ENCODE measurements around the gene LCE1F. TPM values are rescaled to one million over a fixed set of nuclear protein-coding genes. Genes with fewer than 3 reads are reported as not detected.

LCE1F gene
- total RNA-seq, 4 donors from 2014 or later: not detected

DNA sequence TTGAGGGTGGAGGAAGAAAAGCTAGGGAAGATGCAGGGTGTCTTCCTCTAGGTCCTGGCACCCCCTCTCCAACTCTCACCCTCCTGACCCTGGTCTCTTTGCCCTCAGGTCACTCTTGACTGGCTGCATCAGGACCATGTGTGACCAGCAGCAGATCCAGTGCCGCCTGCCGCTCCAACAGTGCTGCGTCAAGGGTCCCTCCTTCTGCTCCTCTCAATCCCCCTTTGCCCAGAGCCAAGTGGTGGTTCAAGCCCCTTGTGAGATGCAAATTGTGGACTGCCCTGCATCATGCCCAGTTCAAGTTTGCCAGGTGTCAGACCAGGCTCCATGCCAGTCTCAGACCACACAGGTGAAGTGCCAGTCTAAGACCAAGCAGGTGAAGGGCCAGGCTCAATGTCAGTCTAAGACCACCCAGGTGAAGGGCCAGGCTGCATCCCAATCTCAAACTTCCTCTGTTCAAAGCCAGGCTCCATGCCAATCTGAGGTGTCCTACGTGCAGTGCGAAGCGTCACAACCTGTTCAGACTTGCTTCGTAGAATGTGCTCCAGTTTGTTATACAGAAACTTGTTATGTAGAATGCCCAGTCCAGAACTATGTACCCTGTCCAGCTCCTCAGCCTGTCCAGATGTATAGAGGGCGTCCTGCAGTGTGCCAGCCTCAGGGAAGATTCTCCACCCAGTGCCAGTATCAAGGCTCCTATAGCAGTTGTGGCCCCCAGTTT lies 15.3 kb upstream of the LCE1F start:
- H3K27me3 ChIP-seq: no peaks in the 10 kb centered on the region
- no peaks in the 10 kb centered on the region for H3K36me3 ChIP-seq
- in situ Hi-C loops (cut with MboI; ENCODE audit: low pct_ligation_motif_present in 1 of 4, low pct_unique_long_range_greater_than_20kb in 1 of 4, low sequenced_read_pairs in 3 of 4) (no loop called here), intact Hi-C loops (cut with DNase I; ENCODE audit: low total_unique reads) (no loop called here)
- H3K4me3 ChIP-seq: no peak overlapping the region
- no peaks in the 10 kb centered on the region for H3K9me3 ChIP-seq
- WGBS, 2 donors (ENCODE audit: low coverage in 1 of 2): 43 to 90% methylated on average over 1 to 8 of the region's 8 CpGs
- no peak overlapping the region for H3K27ac ChIP-seq
- TF ChIP-seq POLR2AphosphoS5 (IDR thresholded peaks at IDR 0.05): no peak
- TF ChIP-seq, protein P1, sequence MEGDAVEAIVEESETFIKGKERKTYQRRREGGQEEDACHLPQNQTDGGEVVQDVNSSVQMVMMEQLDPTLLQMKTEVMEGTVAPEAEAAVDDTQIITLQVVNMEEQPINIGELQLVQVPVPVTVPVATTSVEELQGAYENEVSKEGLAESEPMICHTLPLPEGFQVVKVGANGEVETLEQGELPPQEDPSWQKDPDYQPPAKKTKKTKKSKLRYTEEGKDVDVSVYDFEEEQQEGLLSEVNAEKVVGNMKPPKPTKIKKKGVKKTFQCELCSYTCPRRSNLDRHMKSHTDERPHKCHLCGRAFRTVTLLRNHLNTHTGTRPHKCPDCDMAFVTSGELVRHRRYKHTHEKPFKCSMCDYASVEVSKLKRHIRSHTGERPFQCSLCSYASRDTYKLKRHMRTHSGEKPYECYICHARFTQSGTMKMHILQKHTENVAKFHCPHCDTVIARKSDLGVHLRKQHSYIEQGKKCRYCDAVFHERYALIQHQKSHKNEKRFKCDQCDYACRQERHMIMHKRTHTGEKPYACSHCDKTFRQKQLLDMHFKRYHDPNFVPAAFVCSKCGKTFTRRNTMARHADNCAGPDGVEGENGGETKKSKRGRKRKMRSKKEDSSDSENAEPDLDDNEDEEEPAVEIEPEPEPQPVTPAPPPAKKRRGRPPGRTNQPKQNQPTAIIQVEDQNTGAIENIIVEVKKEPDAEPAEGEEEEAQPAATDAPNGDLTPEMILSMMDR (IDR thresholded peaks at IDR 0.05): no peak
- no peak for TF ChIP-seq EP300 (IDR thresholded peaks at IDR 0.05; ENCODE audit: low read depth)
- no peak for TF ChIP-seq POLR2A (IDR thresholded peaks at IDR 0.05)
- no peak for DNase-seq
- H3K4me1 ChIP-seq: no peaks in the 10 kb centered on the region

DNA sequence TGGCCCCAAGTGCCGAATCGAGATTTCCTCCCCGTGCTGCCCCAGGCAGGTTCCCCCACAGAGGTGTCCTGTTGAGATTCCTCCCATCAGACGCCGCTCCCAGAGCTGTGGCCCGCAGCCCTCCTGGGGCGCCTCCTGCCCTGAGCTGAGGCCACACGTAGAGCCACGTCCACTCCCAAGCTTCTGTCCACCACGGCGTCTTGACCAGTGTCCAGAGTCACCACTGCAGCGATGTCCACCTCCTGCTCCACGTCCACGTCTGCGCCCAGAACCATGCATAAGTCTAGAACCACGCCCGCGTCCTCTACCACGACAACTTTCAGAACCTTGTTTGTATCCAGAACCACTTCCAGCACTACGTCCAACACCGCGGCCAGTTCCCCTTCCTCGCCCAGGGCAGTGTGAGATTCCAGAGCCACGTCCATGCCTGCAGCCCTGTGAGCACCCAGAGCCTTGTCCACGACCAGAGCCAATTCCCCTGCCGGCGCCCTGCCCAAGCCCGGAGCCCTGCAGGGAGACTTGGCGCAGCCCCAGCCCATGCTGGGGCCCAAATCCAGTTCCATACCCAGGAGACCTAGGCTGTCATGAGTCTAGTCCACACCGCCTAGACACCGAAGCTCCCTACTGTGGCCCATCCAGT lies 14.3 kb upstream of the LCE1F start:
- TF ChIP-seq, protein P1 (IDR thresholded peaks at IDR 0.05): no peak
- TF ChIP-seq EP300 (IDR thresholded peaks at IDR 0.05; ENCODE audit: low read depth) (no peak), POLR2AphosphoS5 (IDR thresholded peaks at IDR 0.05) (no peak), POLR2A (IDR thresholded peaks at IDR 0.05) (no peak)
- H3K36me3 ChIP-seq: no peaks in the 10 kb centered on the region
- no peak overlapping the region for H3K27ac ChIP-seq
- intact Hi-C loops (cut with DNase I; ENCODE audit: low total_unique reads): no loop called here
- no peak overlapping the region for H3K4me3 ChIP-seq
- no peaks in the 10 kb centered on the region for H3K4me1 ChIP-seq
- no peak for DNase-seq
- H3K9me3 ChIP-seq: no peaks in the 10 kb centered on the region
- in situ Hi-C loops (cut with MboI; ENCODE audit: low pct_ligation_motif_present in 1 of 4, low pct_unique_long_range_greater_than_20kb in 1 of 4, low sequenced_read_pairs in 3 of 4): no loop called here
- no peaks in the 10 kb centered on the region for H3K27me3 ChIP-seq
- 91 to 100% methylated on average over 5 to 29 of the region's 31 CpGs for WGBS, 2 donors (ENCODE audit: low coverage in 1 of 2)

GRCh38 chr1:152761609-152762213 lies 13.2 kb upstream of the LCE1F start:
- intact Hi-C loops (cut with DNase I; ENCODE audit: low total_unique reads): no loop called here
- Histone ChIP-seq H3K4me1 (no peaks in the 10 kb centered on the region), H3K27ac (no peak overlapping the region), H3K9me3 (no peaks in the 10 kb centered on the region), H3K36me3 (no peaks in the 10 kb centered on the region), H3K4me3 (no peak overlapping the region), H3K27me3 (no peaks in the 10 kb centered on the region)
- in situ Hi-C loops (cut with MboI; ENCODE audit: low pct_ligation_motif_present in 1 of 4, low pct_unique_long_range_greater_than_20kb in 1 of 4, low sequenced_read_pairs in 3 of 4): no loop called here
- WGBS, 2 donors (ENCODE audit: low coverage in 1 of 2): 77 to 94% methylated on average over 2 to 3 of the region's 3 CpGs
- DNase-seq: no peak
- TF ChIP-seq POLR2A (IDR thresholded peaks at IDR 0.05) (no peak), EP300 (IDR thresholded peaks at IDR 0.05; ENCODE audit: low read depth) (no peak), POLR2AphosphoS5 (IDR thresholded peaks at IDR 0.05) (no peak)

DNA sequence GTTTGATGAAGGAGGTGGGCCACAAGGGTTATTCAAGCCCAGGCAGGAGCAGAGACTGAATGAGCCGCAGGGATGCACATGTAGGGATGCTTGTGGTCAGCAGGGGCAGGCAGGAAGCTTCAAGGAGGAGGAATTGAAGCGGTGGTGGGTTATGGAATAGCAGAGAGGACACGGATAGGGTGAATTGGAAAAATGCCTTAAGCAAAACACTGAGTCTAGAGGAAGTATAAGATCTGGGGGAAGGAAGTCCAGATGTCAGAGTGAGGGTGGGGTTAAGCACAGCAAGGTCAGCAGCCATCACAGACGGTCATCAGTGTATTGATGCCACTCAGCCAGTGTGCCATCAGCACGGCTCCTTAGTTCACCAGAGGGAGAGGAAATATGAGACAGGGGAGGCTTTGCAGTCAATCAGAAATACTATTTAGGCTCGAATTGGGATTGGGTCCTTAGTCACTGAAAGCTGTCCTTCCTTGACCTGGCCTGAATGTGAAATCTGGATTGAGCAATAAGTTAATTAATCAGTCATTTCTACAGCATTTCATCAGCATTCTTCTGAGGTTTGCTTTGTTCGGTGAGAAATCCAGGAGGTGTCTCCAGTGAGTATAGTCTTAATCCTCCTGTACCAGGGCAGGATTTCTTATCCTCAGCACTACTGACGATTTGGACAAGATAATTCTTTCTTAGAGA lies 6.0 kb upstream of the LCE1F start:
- H3K9me3 ChIP-seq: no peaks in the 10 kb centered on the region
- in situ Hi-C loops (cut with MboI; ENCODE audit: low pct_ligation_motif_present in 1 of 4, low pct_unique_long_range_greater_than_20kb in 1 of 4, low sequenced_read_pairs in 3 of 4) (no loop called here), intact Hi-C loops (cut with DNase I; ENCODE audit: low total_unique reads) (no loop called here)
- no peak overlapping the region for H3K27ac ChIP-seq
- H3K36me3 ChIP-seq: no peaks in the 10 kb centered on the region
- DNase-seq: no peak
- H3K4me1 ChIP-seq: no peaks in the 10 kb centered on the region
- H3K27me3 ChIP-seq: no peaks in the 10 kb centered on the region
- no peak overlapping the region for H3K4me3 ChIP-seq
- WGBS, 2 donors (ENCODE audit: low coverage in 1 of 2): 38 to 57% methylated on average over 6 to 8 of the region's 8 CpGs
- TF ChIP-seq EP300 (IDR thresholded peaks at IDR 0.05; ENCODE audit: low read depth) (no peak), POLR2AphosphoS5 (IDR thresholded peaks at IDR 0.05) (no peak), POLR2A (IDR thresholded peaks at IDR 0.05) (no peak)
- TF ChIP-seq, protein P1 (IDR thresholded peaks at IDR 0.05): no peak

Data from transverse colon (tissue), 4 donors.